WTC11 (cell line): ENCODE measurements around the gene HDAC3. TPM values are rescaled to one million over a fixed set of nuclear protein-coding genes. Genes with fewer than 3 reads are reported as not detected.

ENCODE experiments used
- ATAC-seq: fragments of 200-7000 bp; cut with Tn5 transposase; 2 replicates; pipeline ENCODE4 v1.10.0; 2021; ENCODE audit warnings: mild to moderate bottlenecking, moderate library complexity
- CTCF ChIA-PET: fragments of 300-600 bp; sonication (Branson Sonifier 250); formaldehyde crosslinking; loops from one replicate; lab custom pipeline; 2021; ENCODE audit warnings: antibody characterized with exemption; lab: Charles Lee
- POLR2A ChIA-PET: fragments of 350-600 bp; sonication (Branson Sonifier 250); formaldehyde crosslinking; loops from one replicate; lab custom pipeline; 2021; ENCODE audit warnings: antibody characterized with exemption; lab: Charles Lee
- DNase-seq: peaks from one replicate; pipeline ENCODE4 v3.0.0; 2021; ENCODE audit warnings: low spot score
- H3K27ac Mint-ChIP-seq: 2 replicates; pipeline ENCODE4 v1.8.0; 2021; ENCODE audit warnings: mixed read lengths
- H3K27me3 Mint-ChIP-seq: 2 replicates; pipeline ENCODE4 v1.8.0; 2021; ENCODE audit warnings: low read depth, mild to moderate bottlenecking, moderate library complexity, mixed read lengths
- H3K36me3 Mint-ChIP-seq: 2 replicates; pipeline ENCODE4 v1.8.0; 2021; ENCODE audit warnings: mixed read lengths
- H3K4me1 Mint-ChIP-seq: 2 replicates; pipeline ENCODE4 v1.8.0; 2022; ENCODE audit warnings: mixed read lengths
- H3K4me3 Mint-ChIP-seq: 2 replicates; pipeline ENCODE4 v1.8.0; 2021; ENCODE audit warnings: mild to moderate bottlenecking, moderate library complexity, mixed read lengths
- H3K9me3 Mint-ChIP-seq: 2 replicates; pipeline ENCODE4 v1.8.0; 2021; ENCODE audit warnings: mixed read lengths
- ELF4 ChIP-seq: sonication (generic); formaldehyde crosslinking; IDR thresholded peaks from 2 replicates; pipeline ENCODE4 v1.8.1; 2022; ENCODE audit warnings: low read depth, mild to moderate bottlenecking, moderate library complexity, missing genetic modification reagents
- ESRRA ChIP-seq: sonication (generic); formaldehyde crosslinking; IDR thresholded peaks from 2 replicates; pipeline ENCODE4 v1.8.1; 2022; ENCODE audit warnings: mild to moderate bottlenecking, missing genetic modification reagents, borderline replicate concordance
- FOXK1 ChIP-seq: sonication (generic); formaldehyde crosslinking; IDR thresholded peaks from 2 replicates; pipeline ENCODE4 v1.8.0; 2022; ENCODE audit warnings: mild to moderate bottlenecking, moderate library complexity, missing genetic modification reagents
- MXD4 ChIP-seq: fragments of 250-450 bp; sonication (Bioruptor Pico); IDR thresholded peaks from 2 replicates; pipeline ENCODE4 v1.8.0; 2021; ENCODE audit warnings: mild to moderate bottlenecking, moderate library complexity, borderline replicate concordance
- NFATC4 ChIP-seq: fragments of 250-450 bp; sonication (Bioruptor Pico); IDR thresholded peaks from 2 replicates; pipeline ENCODE4 v1.9.0; 2021; ENCODE audit warnings: mild to moderate bottlenecking
- TP53 ChIP-seq: sonication (generic); formaldehyde crosslinking; IDR thresholded peaks from 2 replicates; pipeline ENCODE4 v1.8.1; 2023; ENCODE audit warnings: mild to moderate bottlenecking, missing genetic modification reagents
- ZNF121 ChIP-seq: sonication (generic); formaldehyde crosslinking; IDR thresholded peaks from 2 replicates; pipeline ENCODE4 v1.8.0; 2023; ENCODE audit warnings: missing genetic modification reagents
- total RNA-seq: library from RNA; stranded (reverse); gene quantifications from 3 replicates; pipeline ENCODE4 v1.2.3, GENCODE V29; 2021
- TF ChIP-seq, protein P1 (sequence below): sonication (generic); formaldehyde crosslinking; IDR thresholded peaks from 2 replicates; pipeline ENCODE4 v1.8.1; 2023; ENCODE audit warnings: mild to moderate bottlenecking, moderate library complexity, missing genetic modification reagents
- TF ChIP-seq, protein P2 (sequence below): sonication (generic); formaldehyde crosslinking; IDR thresholded peaks from 2 replicates; pipeline ENCODE4 v1.8.0; 2022; ENCODE audit warnings: mild to moderate bottlenecking, missing genetic modification reagents
- TF ChIP-seq, protein P3 (sequence below): sonication (generic); formaldehyde crosslinking; IDR thresholded peaks from 2 replicates; pipeline ENCODE4 v1.8.0; 2022; ENCODE audit warnings: mild to moderate bottlenecking, missing genetic modification reagents
- TF ChIP-seq, protein P4 (sequence below): sonication (generic); formaldehyde crosslinking; IDR thresholded peaks from 2 replicates; pipeline ENCODE4 v1.8.0; 2023; ENCODE audit warnings: missing genetic modification reagents, mild to moderate bottlenecking, borderline replicate concordance

HDAC3 gene
- total RNA-seq, 1 experiment from 2014 or later: 96.2 TPM

DNA sequence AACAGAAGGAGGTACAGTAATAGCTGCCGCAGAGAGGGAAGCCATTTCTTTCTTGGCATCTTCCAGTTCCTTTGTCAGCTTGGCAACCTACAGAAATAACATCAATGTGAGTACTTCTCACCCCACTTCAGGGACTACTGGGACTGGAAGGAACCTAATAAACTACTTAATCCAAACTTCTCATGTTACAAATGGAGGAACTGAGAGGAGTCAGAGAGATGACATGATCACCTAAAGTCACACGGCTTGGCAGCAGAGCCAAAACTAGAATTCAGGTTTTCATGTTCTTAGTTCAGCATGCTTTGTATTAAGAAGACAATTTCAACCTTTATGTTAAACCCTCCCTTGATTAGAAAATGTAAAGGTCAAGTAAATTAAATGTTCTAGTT is 62.5 kb downstream of the HDAC3 start (continued):
- TF ChIP-seq, protein P1, sequence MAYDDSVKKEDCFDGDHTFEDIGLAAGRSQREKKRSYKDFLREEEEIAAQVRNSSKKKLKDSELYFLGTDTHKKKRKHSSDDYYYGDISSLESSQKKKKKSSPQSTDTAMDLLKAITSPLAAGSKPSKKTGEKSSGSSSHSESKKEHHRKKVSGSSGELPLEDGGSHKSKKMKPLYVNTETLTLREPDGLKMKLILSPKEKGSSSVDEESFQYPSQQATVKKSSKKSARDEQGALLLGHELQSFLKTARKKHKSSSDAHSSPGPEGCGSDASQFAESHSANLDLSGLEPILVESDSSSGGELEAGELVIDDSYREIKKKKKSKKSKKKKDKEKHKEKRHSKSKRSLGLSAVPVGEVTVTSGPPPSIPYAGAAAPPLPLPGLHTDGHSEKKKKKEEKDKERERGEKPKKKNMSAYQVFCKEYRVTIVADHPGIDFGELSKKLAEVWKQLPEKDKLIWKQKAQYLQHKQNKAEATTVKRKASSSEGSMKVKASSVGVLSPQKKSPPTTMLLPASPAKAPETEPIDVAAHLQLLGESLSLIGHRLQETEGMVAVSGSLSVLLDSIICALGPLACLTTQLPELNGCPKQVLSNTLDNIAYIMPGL (CRISPR knock-in tag): no peak
- TF ChIP-seq, protein P2, sequence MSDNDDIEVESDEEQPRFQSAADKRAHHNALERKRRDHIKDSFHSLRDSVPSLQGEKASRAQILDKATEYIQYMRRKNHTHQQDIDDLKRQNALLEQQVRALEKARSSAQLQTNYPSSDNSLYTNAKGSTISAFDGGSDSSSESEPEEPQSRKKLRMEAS (CRISPR knock-in tag): no peak
- no peak for TF ChIP-seq ESRRA (CRISPR knock-in tag)
- no peak for TF ChIP-seq MXD4

DNA sequence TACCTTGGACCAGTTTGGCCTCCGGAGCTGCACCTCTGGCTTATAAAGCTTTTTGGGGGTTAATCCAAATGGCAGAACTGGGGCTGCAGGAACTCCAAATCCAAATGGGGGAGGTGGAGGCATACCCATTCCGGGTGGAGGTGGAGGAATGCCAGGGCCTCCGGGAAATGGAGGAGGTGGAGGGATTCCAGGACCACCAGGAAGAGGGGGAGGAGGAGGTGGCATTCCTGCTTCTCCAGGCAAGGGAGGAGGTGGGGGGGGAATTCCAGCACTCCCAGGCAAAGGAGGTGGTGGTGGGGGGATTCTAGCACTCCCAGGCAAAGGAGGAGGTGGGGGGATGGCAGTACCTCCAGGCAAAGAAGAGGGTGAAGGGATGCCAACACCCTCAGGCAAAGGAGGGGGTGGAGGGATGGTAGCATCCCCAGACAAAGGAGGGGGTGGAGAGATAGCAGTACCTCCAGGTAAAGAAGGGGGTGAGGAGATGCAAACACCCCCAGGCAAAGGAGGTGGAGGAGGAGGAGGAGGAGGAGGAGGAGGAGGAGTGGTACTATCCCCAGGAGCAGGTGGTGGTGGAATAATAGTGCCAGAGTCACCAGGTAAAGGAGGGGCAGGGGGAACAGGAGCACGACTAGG is 63.0 kb downstream of the HDAC3 start:
- DNase-seq: no peak
- Mint-ChIP-seq H3K27ac (no peak overlapping the region), H3K4me3 (no peak overlapping the region), H3K9me3 (no peaks in the 10 kb centered on the region), H3K27me3 (no peaks in the 10 kb centered on the region), H3K36me3 (peaks cover 72% of the 10 kb centered on the region), H3K4me1 (peaks cover 5% of the 10 kb centered on the region)
- CTCF ChIA-PET: interaction anchor here (2.5 kb wide), 1 partner anchor 19 kb away, joined by 13 read pairs; no protein-coding TSS in a partner anchor
- TF ChIP-seq, protein P3, sequence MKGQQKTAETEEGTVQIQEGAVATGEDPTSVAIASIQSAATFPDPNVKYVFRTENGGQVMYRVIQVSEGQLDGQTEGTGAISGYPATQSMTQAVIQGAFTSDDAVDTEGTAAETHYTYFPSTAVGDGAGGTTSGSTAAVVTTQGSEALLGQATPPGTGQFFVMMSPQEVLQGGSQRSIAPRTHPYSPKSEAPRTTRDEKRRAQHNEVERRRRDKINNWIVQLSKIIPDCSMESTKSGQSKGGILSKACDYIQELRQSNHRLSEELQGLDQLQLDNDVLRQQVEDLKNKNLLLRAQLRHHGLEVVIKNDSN (CRISPR knock-in tag): no peak
- TF ChIP-seq ELF4 (CRISPR knock-in tag): no peak
- no peak for TF ChIP-seq ZNF121 (CRISPR knock-in tag)
- TF ChIP-seq FOXK1 (CRISPR knock-in tag): no peak
- no peak for TF ChIP-seq TP53 (CRISPR knock-in tag)
- no peak for TF ChIP-seq NFATC4 (CRISPR knock-in tag)
- TF ChIP-seq, protein P4, sequence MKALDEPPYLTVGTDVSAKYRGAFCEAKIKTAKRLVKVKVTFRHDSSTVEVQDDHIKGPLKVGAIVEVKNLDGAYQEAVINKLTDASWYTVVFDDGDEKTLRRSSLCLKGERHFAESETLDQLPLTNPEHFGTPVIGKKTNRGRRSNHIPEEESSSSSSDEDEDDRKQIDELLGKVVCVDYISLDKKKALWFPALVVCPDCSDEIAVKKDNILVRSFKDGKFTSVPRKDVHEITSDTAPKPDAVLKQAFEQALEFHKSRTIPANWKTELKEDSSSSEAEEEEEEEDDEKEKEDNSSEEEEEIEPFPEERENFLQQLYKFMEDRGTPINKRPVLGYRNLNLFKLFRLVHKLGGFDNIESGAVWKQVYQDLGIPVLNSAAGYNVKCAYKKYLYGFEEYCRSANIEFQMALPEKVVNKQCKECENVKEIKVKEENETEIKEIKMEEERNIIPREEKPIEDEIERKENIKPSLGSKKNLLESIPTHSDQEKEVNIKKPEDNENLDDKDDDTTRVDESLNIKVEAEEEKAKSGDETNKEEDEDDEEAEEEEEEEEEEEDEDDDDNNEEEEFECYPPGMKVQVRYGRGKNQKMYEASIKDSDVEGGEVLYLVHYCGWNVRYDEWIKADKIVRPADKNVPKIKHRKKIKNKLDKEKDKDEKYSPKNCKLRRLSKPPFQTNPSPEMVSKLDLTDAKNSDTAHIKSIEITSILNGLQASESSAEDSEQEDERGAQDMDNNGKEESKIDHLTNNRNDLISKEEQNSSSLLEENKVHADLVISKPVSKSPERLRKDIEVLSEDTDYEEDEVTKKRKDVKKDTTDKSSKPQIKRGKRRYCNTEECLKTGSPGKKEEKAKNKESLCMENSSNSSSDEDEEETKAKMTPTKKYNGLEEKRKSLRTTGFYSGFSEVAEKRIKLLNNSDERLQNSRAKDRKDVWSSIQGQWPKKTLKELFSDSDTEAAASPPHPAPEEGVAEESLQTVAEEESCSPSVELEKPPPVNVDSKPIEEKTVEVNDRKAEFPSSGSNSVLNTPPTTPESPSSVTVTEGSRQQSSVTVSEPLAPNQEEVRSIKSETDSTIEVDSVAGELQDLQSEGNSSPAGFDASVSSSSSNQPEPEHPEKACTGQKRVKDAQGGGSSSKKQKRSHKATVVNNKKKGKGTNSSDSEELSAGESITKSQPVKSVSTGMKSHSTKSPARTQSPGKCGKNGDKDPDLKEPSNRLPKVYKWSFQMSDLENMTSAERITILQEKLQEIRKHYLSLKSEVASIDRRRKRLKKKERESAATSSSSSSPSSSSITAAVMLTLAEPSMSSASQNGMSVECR (CRISPR knock-in tag): no peak
- TF ChIP-seq, protein P2 (CRISPR knock-in tag): no peak
- ATAC-seq: 0 out of 2 replicates have a peak, but pooled peaks have one; percentile 24
- POLR2A ChIA-PET: no interaction called here

Other genes with a start within 250 kb of the HDAC3 start
- 7.8 to 9.1 TPM (median 8.8 TPM) in 3 replicates for gene PCDHGB4, start 249.2 kb downstream of the HDAC3 start, total RNA-seq
- gene PCDHGA8, start 244.2 kb downstream of the HDAC3 start, total RNA-seq: 1.4 to 2.4 TPM (median 2.1 TPM) in 3 replicates
- gene PCDHGB5, start 238.9 kb downstream of the HDAC3 start, total RNA-seq: 7.6 to 9.7 TPM (median 7.7 TPM) in 3 replicates
- gene PCDHGA9, start 234.1 kb downstream of the HDAC3 start, total RNA-seq: 1.9 to 2.9 TPM (median 2.3 TPM) in 3 replicates
- 6.0 to 6.7 TPM (median 6.1 TPM) in 3 replicates for gene PCDHGB6, start 228.8 kb downstream of the HDAC3 start, total RNA-seq
- 10.7 to 11.9 TPM (median 11.0 TPM) in 3 replicates for gene PCDHGA10, start 223.9 kb downstream of the HDAC3 start, total RNA-seq
- 10.5 to 11.2 TPM (median 10.7 TPM) in 3 replicates for gene PCDHGB7, start 219.2 kb downstream of the HDAC3 start, total RNA-seq
- gene PCDHGA11, start 215.8 kb downstream of the HDAC3 start, total RNA-seq: 7.0 to 8.4 TPM (median 7.1 TPM) in 3 replicates
- gene PCDHGA12, start 206.3 kb downstream of the HDAC3 start, total RNA-seq: 1.6 to 2.1 TPM (median 1.9 TPM) in 3 replicates
- gene PCDHGC3, start 160.9 kb downstream of the HDAC3 start, total RNA-seq: 28.1 to 29.4 TPM (median 29.1 TPM) in 3 replicates
- gene PCDHGC4, start 151.8 kb downstream of the HDAC3 start, total RNA-seq: 4.5 to 6.1 TPM (median 5.1 TPM) in 3 replicates
- 1.1 to 1.5 TPM (median 1.1 TPM) in 3 replicates for gene PCDHGC5, start 147.8 kb downstream of the HDAC3 start, total RNA-seq
- gene DIAPH1, start 17.8 kb downstream of the HDAC3 start, total RNA-seq: 90.9 to 109 TPM (median 96.0 TPM) in 3 replicates
- 19.3 to 23.8 TPM (median 21.4 TPM) in 3 replicates for gene RELL2, start 148 bp upstream of the HDAC3 start, total RNA-seq
- gene FCHSD1, start 14.6 kb upstream of the HDAC3 start, total RNA-seq: 43.6 to 50.3 TPM (median 44.8 TPM) in 3 replicates
- 51.2 to 60.4 TPM (median 53.4 TPM) in 3 replicates for gene ARAP3, start 45.4 kb upstream of the HDAC3 start, total RNA-seq
- gene PCDH1, start 241.6 kb upstream of the HDAC3 start, total RNA-seq: 105 to 108 TPM (median 108 TPM) in 3 replicates